ENCODE measurements around the gene GATA2. TPM values are rescaled to one million over a fixed set of nuclear protein-coding genes. Genes with fewer than 3 reads are reported as not detected.

The GATA2 gene
- total and polyA plus RNA-seq, 2 experiments from 2014 or later = 0.52 to 0.83 TPM

DNA sequence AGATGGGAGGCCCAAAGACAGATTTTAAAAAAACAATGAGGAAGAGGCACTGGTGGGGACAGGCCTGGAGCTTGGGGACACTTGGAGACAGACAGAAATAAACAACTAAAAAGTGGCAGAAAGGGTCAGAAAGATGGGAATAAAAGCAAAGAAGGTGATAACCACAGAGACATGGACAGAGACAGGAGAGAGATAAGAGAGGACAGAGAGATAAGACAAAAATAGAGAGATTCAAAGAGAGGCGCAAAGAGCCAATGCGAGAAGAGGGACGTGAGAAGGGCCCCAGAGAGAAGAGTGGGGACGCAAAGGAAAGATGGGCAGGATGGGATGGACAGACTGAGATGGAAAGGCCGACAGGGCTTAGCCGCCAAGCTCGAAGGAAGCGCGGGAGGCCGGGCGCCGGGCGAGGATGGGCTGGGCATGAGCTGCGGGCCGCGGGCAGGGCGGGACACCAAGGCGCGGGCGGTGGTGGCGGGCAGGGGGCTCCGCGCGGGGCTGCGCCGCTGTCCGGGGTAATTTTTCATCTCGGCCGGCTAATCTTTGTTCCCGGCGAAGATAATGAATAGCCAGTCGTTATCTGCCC lies 3.1 kb upstream of the GATA2 start:
- H3F3A ChIP-seq (replicated peaks; ENCODE audit: low read depth) = 0 out of 2 replicates have a peak, but pooled peaks cover 3% of the 10 kb centered on the region
- no peaks in the 10 kb centered on the region for H3K36me3 ChIP-seq (ENCODE audit: insufficient read depth)
- H3K9me2 ChIP-seq (ENCODE audit: insufficient read depth) = no peaks in the 10 kb centered on the region
- H3K79me2 ChIP-seq (replicated peaks; ENCODE audit: insufficient read depth) = no peaks in the 10 kb centered on the region
- no peak for DNase-seq (ENCODE audit: low spot score)
- peaks cover 4% of the 10 kb centered on the region; the same call in 1 of the 3 replicates for H3K36me3 Mint-ChIP-seq (ENCODE audit: low read depth)
- H4K20me1 ChIP-seq (replicated peaks; ENCODE audit: insufficient read depth) = peaks cover 9% of the 10 kb centered on the region; the same call in 1 of the 2 replicates
- H3K4me1 Mint-ChIP-seq = peaks cover 26% of the 10 kb centered on the region
- TF ChIP-seq EZH2 (IDR thresholded peaks at IDR 0.05; ENCODE audit: low read depth, unreplicated experiment) (peak; percentile 78), REST (IDR thresholded peaks at IDR 0.05; ENCODE audit: unreplicated experiment) (no peak), ZNF331 (CRISPR knock-in tag; IDR thresholded peaks at IDR 0.05; ENCODE audit: low read depth) (no peak), EZH2phosphoT487 (IDR thresholded peaks at IDR 0.05; ENCODE audit: unreplicated experiment) (peak; percentile 45)
- TF ChIP-seq, protein P1, sequence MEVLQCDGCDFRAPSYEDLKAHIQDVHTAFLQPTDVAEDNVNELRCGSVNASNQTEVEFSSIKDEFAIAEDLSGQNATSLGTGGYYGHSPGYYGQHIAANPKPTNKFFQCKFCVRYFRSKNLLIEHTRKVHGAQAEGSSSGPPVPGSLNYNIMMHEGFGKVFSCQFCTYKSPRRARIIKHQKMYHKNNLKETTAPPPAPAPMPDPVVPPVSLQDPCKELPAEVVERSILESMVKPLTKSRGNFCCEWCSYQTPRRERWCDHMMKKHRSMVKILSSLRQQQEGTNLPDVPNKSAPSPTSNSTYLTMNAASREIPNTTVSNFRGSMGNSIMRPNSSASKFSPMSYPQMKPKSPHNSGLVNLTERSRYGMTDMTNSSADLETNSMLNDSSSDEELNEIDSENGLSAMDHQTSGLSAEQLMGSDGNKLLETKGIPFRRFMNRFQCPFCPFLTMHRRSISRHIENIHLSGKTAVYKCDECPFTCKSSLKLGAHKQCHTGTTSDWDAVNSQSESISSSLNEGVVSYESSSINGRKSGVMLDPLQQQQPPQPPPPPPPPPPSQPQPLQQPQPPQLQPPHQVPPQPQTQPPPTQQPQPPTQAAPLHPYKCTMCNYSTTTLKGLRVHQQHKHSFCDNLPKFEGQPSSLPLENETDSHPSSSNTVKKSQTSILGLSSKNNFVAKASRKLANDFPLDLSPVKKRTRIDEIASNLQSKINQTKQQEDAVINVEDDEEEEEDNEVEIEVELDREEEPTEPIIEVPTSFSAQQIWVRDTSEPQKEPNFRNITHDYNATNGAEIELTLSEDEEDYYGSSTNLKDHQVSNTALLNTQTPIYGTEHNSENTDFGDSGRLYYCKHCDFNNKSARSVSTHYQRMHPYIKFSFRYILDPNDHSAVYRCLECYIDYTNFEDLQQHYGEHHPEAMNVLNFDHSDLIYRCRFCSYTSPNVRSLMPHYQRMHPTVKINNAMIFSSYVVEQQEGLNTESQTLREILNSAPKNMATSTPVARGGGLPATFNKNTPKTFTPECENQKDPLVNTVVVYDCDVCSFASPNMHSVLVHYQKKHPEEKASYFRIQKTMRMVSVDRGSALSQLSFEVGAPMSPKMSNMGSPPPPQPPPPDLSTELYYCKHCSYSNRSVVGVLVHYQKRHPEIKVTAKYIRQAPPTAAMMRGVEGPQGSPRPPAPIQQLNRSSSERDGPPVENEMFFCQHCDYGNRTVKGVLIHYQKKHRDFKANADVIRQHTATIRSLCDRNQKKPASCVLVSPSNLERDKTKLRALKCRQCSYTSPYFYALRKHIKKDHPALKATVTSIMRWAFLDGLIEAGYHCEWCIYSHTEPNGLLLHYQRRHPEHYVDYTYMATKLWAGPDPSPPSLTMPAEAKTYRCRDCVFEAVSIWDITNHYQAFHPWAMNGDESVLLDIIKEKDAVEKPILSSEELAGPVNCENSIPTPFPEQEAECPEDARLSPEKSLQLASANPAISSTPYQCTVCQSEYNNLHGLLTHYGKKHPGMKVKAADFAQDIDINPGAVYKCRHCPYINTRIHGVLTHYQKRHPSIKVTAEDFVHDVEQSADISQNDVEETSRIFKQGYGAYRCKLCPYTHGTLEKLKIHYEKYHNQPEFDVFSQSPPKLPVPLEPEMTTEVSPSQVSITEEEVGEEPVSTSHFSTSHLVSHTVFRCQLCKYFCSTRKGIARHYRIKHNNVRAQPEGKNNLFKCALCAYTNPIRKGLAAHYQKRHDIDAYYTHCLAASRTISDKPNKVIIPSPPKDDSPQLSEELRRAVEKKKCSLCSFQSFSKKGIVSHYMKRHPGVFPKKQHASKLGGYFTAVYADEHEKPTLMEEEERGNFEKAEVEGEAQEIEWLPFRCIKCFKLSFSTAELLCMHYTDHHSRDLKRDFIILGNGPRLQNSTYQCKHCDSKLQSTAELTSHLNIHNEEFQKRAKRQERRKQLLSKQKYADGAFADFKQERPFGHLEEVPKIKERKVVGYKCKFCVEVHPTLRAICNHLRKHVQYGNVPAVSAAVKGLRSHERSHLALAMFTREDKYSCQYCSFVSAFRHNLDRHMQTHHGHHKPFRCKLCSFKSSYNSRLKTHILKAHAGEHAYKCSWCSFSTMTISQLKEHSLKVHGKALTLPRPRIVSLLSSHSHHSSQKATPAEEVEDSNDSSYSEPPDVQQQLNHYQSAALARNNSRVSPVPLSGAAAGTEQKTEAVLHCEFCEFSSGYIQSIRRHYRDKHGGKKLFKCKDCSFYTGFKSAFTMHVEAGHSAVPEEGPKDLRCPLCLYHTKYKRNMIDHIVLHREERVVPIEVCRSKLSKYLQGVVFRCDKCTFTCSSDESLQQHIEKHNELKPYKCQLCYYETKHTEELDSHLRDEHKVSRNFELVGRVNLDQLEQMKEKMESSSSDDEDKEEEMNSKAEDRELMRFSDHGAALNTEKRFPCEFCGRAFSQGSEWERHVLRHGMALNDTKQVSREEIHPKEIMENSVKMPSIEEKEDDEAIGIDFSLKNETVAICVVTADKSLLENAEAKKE (CRISPR knock-in tag; IDR thresholded peaks at IDR 0.05) = no peak
- ATAC-seq = peak; percentile 1
- no peak overlapping the region for H3K27ac ChIP-seq (ENCODE audit: low read depth)
- H3K27me3 ChIP-seq (ENCODE audit: insufficient read depth) = peaks cover 87% of the 10 kb centered on the region
- H3K4me3 ChIP-seq = peak overlapping the region; percentile 57
- H3K4me1 ChIP-seq (ENCODE audit: insufficient read depth) = peaks cover 30% of the 10 kb centered on the region
- peak overlapping the region; percentile 83; the same call in 1 of the 2 replicates for H3K4me2 ChIP-seq
- peaks cover 81% of the 10 kb centered on the region for H3K27me3 Mint-ChIP-seq (ENCODE audit: insufficient read depth, low read depth, poor library complexity)
- H3K4me3 Mint-ChIP-seq = peak overlapping the region; percentile 48; the same call in 2 of the 3 replicates
- no peaks in the 10 kb centered on the region for H3K9me3 Mint-ChIP-seq
- H3K27ac Mint-ChIP-seq = no peak overlapping the region
- no peak overlapping the region for H2AFZ ChIP-seq

Measured in GM23338 (cell line).